K562 (cell line): ENCODE measurements around the gene BMPER. TPM values are rescaled to one million over a fixed set of nuclear protein-coding genes. Genes with fewer than 3 reads are reported as not detected.

Experiments
- ATAC-seq: fragments of 200-7000 bp; cut with Tn5 transposase; 3 replicates; pipeline ENCODE4 v1.9.1; 2020; ENCODE audit warnings: moderate library complexity
- BruUV-seq: library from RNA; stranded (reverse); fragments of 400-500 nt; replicated peaks from 2 replicates; lab custom pipeline; 2021; lab: Mats Ljungman, UMichigan
- CTCF ChIA-PET: fragments of 300-600 bp; formaldehyde crosslinking; extraction: SDS; loops from one replicate; lab custom pipeline; 2021; ENCODE audit warnings: low intra/inter-chr PET ratio; lab: Yijun Ruan, JAX
- POLR2A ChIA-PET: fragments of 300-600, 350-650 bp; sonication (Branson Sonifier 250); formaldehyde crosslinking; extraction: SDS; loops from one replicate; lab custom pipeline; 2021; ENCODE audit warnings: antibody characterized with exemption, inconsistent platforms; lab: Yijun Ruan, JAX
- DNase-seq, 4 experiments: peaks; one replicate each; pipeline versions ENCODE4 v3.0.0 to v3.0.0-alpha.2; 2011 to 2018; ENCODE audit warnings: low spot score in 3 of 4, mixed read lengths in 3 of 4; ENCODE audit errors: extremely low read depth in 1 of 4
- FAIRE-seq: peaks from 2 replicates; lab custom pipeline; 2011; peaks lifted over from hg19 to GRCh38; lab: Jason Lieb, UNC
- H2AFZ ChIP-seq: 2 replicates; pipeline ENCODE4 v1.6.0; 2011; ENCODE audit warnings: low read depth, low read length, control low read depth, inconsistent platforms
- H3K27ac ChIP-seq: fragments of 200-600 bp; 3 replicates; pipeline ENCODE4 v1.8.0; 2011; ENCODE audit warnings: low read depth, mild to moderate bottlenecking, control low read depth, inconsistent platforms, low read length, moderate library complexity, mixed read lengths; ENCODE audit errors: extremely low read depth
- H3K27me3 ChIP-seq, 2 experiments: fragments of 300-600 bp in 1 of 2; 2 replicates in 1 of 2; 3 replicates in 1 of 2; pipeline versions ENCODE4 v1.6.0 to v1.8.0; 2011; ENCODE audit warnings: inconsistent platforms in 2 of 2, low read length in 2 of 2, mild to moderate bottlenecking in 1 of 2, mixed read lengths in 1 of 2, moderate library complexity in 1 of 2; ENCODE audit not compliant: control insufficient read depth in 2 of 2, insufficient read depth in 2 of 2
- H3K36me3 ChIP-seq: fragments of 300-600 bp; 3 replicates; pipeline ENCODE4 v1.8.0; 2011; ENCODE audit warnings: mild to moderate bottlenecking, low read length, inconsistent platforms; ENCODE audit not compliant: control insufficient read depth, insufficient read depth
- H3K4me1 ChIP-seq, 2 experiments: fragments of 200-600 bp in 1 of 2; replicated peaks in 1 of 2; 2 replicates in 1 of 2; 3 replicates in 1 of 2; pipeline versions ENCODE4 v1.5.1 to v1.8.0; 2011; ENCODE audit warnings: inconsistent platforms in 2 of 2, low read length in 2 of 2, mild to moderate bottlenecking in 1 of 2, mixed read lengths in 1 of 2, moderate library complexity in 1 of 2; ENCODE audit not compliant: control insufficient read depth in 2 of 2, insufficient read depth in 2 of 2
- H3K4me2 ChIP-seq: 2 replicates; pipeline ENCODE4 v1.6.1; 2011; ENCODE audit warnings: low read length, control low read depth, inconsistent platforms, mixed read lengths; ENCODE audit not compliant: insufficient read depth
- H3K4me3 ChIP-seq: fragments of 200-600 bp; sonication (generic), shearing (Covaris generic); 2 replicates; pipeline ENCODE4 v1.5.1; 2016; ENCODE audit warnings: control low read depth, inconsistent platforms
- H3K79me2 ChIP-seq: fragments of 200-600 bp; 3 replicates; pipeline ENCODE4 v1.8.0; 2011; ENCODE audit warnings: low read length, inconsistent platforms; ENCODE audit not compliant: control insufficient read depth, insufficient read depth
- H3K9ac ChIP-seq, 2 experiments: 2 replicates each; pipeline versions ENCODE4 v1.6.0 to v1.6.1; 2011; ENCODE audit warnings: low read depth in 2 of 2, low read length in 2 of 2, control low read depth in 1 of 2, inconsistent platforms in 1 of 2, mild to moderate bottlenecking in 1 of 2, mixed read lengths in 1 of 2; ENCODE audit not compliant: insufficient read depth in 1 of 2
- H3K9me1 ChIP-seq: one replicate; pipeline ENCODE4 v1.6.0; 2011; ENCODE audit warnings: inconsistent platforms, mild to moderate bottlenecking, low read length, moderate library complexity; ENCODE audit not compliant: control insufficient read depth, insufficient read depth
- H3K9me3 ChIP-seq: replicated peaks from 2 replicates; pipeline ENCODE4 v1.5.1; 2011; ENCODE audit warnings: low read depth, low read length, inconsistent platforms; ENCODE audit not compliant: control insufficient read depth, insufficient read depth
- H4K20me1 ChIP-seq: replicated peaks from 2 replicates; pipeline ENCODE4 v1.6.1; 2011; ENCODE audit warnings: low read length, inconsistent platforms, mixed read lengths; ENCODE audit not compliant: control insufficient read depth, insufficient read depth
- CREB1 ChIP-seq, 2 experiments: sonication (generic) in 1 of 2; formaldehyde crosslinking in 1 of 2; IDR thresholded peaks; 2 replicates each; pipeline versions ENCODE4 v1.6.1 to v1.8.0; 2012 to 2022; ENCODE audit warnings: inconsistent platforms in 1 of 2, mild to moderate bottlenecking in 1 of 2, missing genetic modification reagents in 1 of 2, moderate library complexity in 1 of 2
- HDGF ChIP-seq: fragments of 450-650 bp; IDR thresholded peaks from 2 replicates; pipeline ENCODE4 v1.6.1; 2016
- ID3 ChIP-seq, 2 experiments: fragments of 250-450 bp in 1 of 2; fragments of 450-650 bp in 1 of 2; sonication (Bioruptor Pico) in 1 of 2; IDR thresholded peaks; 2 replicates each; pipeline versions ENCODE4 v1.6.1 to v1.8.0; 2016 to 2021; ENCODE audit warnings: mild to moderate bottlenecking in 2 of 2, moderate library complexity in 2 of 2, missing compliant biosample characterization in 1 of 2, missing genetic modification characterization in 1 of 2
- KLF10 ChIP-seq: fragments of 250-450 bp; sonication (Bioruptor Pico); IDR thresholded peaks from 2 replicates; pipeline ENCODE4 v1.6.1; 2021; ENCODE audit warnings: matching md5 sums
- MCM3 ChIP-seq: fragments of 450-650 bp; IDR thresholded peaks from 2 replicates; pipeline ENCODE4 v1.6.1; 2016
- NR2C2 ChIP-seq, 2 experiments: fragments of 200-800 bp in 1 of 2; sonication (Bioruptor generic) in 1 of 2; sonication (generic) in 1 of 2; formaldehyde crosslinking in 1 of 2; IDR thresholded peaks; 2 replicates each; pipeline versions ENCODE4 v1.6.1 to v1.8.0; 2016 to 2022; ENCODE audit warnings: mild to moderate bottlenecking in 1 of 2, missing compliant biosample characterization in 1 of 2, missing genetic modification characterization in 1 of 2, missing genetic modification reagents in 1 of 2
- SIX5 ChIP-seq, 2 experiments: IDR thresholded peaks; 2 replicates each; pipeline ENCODE4 v1.6.1; 2011; ENCODE audit warnings: low read length in 2 of 2, borderline replicate concordance in 1 of 2, low read depth in 1 of 2, mild to moderate bottlenecking in 1 of 2, moderate library complexity in 1 of 2; ENCODE audit not compliant: insufficient read depth in 1 of 2
- SMC3 ChIP-seq: conservative IDR thresholded peaks from 2 replicates; pipeline ENCODE4 v1.6.1; 2011; ENCODE audit warnings: low read depth, low read length, improper control_type of control experiment; ENCODE audit not compliant: insufficient read depth
- TEAD1 ChIP-seq, 2 experiments: fragments of 450-650 bp in 1 of 2; sonication (generic) in 1 of 2; formaldehyde crosslinking; IDR thresholded peaks; 2 replicates each; pipeline versions ENCODE4 v1.4.0 to v1.8.0; 2020 to 2022; ENCODE audit warnings: mild to moderate bottlenecking in 2 of 2, missing genetic modification reagents in 1 of 2
- U2AF1 ChIP-seq: fragments of 200-400 bp; formaldehyde crosslinking; optimal IDR thresholded peaks from 2 replicates; pipeline ENCODE3; 2017; ENCODE audit warnings: mild to moderate bottlenecking, low read depth, low read length, moderate library complexity
- ZBTB26 ChIP-seq: fragments of 450-650 bp; formaldehyde crosslinking; IDR thresholded peaks from 2 replicates; pipeline ENCODE4 v1.4.0; 2022; ENCODE audit warnings: missing genetic modification characterization
- ZFPM2 ChIP-seq: fragments of 250-450 bp; sonication (Bioruptor Pico); IDR thresholded peaks from 2 replicates; pipeline ENCODE4 v1.5.1; 2022; ENCODE audit warnings: mild to moderate bottlenecking
- WGBS: fragments of 100-300 bp; shearing (Covaris generic); methylation state at CpG from one replicate; pipeline ENCODE4 v1.1.6; 2016; ENCODE audit warnings: low coverage, mixed read lengths; ENCODE audit not compliant: insufficient coverage; ENCODE audit errors: missing lambda C conversion rate; 5-methylcytosine and 5-hydroxymethylcytosine counted together
- in situ Hi-C: fragments of 300-500 bp; cut with MboI; formaldehyde crosslinking; loops from 4 replicates; pipeline ENCODE4 v1.15.0; 2018; ENCODE audit warnings: inconsistent platforms, mixed read lengths
- intact Hi-C: fragments of 100-400 bp; cut with micrococcal nuclease; formaldehyde crosslinking; loops from 2 replicates; pipeline ENCODE4 v1.14.2; 2022
- polyA plus RNA-seq, 8 experiments: library from polyadenylated mRNA; depleted of rRNA in 4 of 8; stranded (reverse) in 5 of 8; unstranded in 3 of 8; fragments of >200 nt; fragmentation: Nextera tagmentation in 2 of 8; fragmentation: Illumina TruSeq in 1 of 8; extraction: Ambion mirVana in 2 of 8; extraction: Trizol in 1 of 8; gene quantifications; 2 replicates each; pipeline versions ENCODE4 v1.2.1 to v1.2.3, GENCODE V29; 2011 to 2014; ENCODE audit warnings: inconsistent platforms in 1 of 8, missing spikeins in 1 of 8
- total RNA-seq, 7 experiments: library from RNA; depleted of rRNA in 6 of 7; stranded (reverse); fragments of >200 nt in 6 of 7; fragmentation: Illumina TruSeq in 2 of 7; extraction: Trizol in 2 of 7; gene quantifications; 2 replicates each; pipeline versions ENCODE4 v1.2.1 to v1.2.3, GENCODE V29; 2011 to 2021; ENCODE audit warnings: low replicate concordance in 1 of 7
- TF ChIP-seq, protein P1 (sequence below): fragments of 450-650 bp; formaldehyde crosslinking; IDR thresholded peaks from 2 replicates; pipeline ENCODE4 v1.4.0; 2020; ENCODE audit warnings: mild to moderate bottlenecking
- TF ChIP-seq, protein P2 (sequence below): fragments of 450-650 bp; IDR thresholded peaks from 2 replicates; pipeline ENCODE4 v1.7.1; 2018; ENCODE audit warnings: mild to moderate bottlenecking, low read depth; ENCODE audit not compliant: partially characterized antibody

The BMPER gene
- total and polyA plus RNA-seq, 9 of the 15 experiments (the other 6 are each of a cell fraction or from before 2014, with no cell fraction given): not detected

DNA sequence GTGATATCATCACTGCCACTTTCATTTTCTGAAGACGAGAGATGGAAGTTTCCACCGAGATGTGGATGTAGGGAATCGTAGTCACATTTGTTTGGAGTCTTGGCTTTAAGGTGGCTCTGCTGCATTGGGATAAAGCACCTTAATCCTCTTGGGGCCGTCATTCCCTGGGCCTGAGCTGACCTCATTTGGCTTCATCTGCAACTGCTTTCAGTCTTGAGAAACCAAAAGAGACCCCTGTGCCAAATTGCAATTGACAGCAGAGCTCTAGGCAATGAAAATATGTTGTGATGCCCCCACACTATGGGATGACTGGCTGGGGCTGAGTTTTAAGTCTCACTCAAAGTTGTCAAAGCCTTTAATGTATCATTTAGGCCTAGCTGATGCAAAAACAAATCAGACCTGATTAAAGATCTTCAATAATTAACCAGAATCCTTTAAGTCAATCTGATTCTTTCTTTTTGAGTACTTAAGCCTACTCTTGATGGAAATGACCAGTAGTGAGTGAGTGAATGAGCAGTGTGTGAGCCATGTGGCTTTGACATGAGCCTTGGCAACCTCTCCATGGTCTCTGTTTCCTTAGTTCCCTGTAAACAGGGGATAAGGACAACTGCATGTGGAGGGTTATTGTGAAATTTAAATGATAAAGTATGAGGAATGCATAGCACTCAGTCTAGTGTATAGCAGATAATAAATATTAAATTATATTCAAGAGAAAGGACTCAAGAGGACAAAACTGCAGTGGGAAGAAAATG is 155.0 kb downstream of the BMPER start (continued):
- no peak for TF ChIP-seq CREB1 (IDR thresholded peaks at IDR 0.05)
- no peak for TF ChIP-seq CREB1 (CRISPR knock-in tag; IDR thresholded peaks at IDR 0.05)
- TF ChIP-seq ZFPM2: no peak
- TF ChIP-seq ZBTB26 (CRISPR knock-in tag): no peak
- no peak for TF ChIP-seq TEAD1 (CRISPR knock-in tag; IDR thresholded peaks at IDR 0.05)
- TF ChIP-seq MCM3: no peak

DNA sequence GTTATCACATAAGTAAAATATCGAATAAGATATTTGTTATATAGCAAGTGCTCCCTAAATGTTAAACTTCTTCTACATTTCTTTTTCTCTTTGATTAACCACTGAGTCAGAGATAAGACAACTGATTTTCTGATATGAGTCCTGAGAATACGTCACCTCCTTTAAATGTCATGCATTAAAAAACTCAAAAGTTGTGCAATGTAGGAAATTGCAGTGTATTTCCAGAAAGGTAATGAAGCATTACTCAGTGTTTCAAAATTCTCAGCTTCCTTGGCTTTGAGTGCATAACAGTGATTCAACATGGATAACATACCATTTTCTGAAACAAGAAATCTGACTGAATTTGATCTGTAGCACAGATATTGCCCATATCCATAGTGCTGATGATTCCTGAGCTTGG is 155.8 kb downstream of the BMPER start:
- Histone ChIP-seq H2AFZ (no peak overlapping the region), H3K27ac (no peak overlapping the region), H3K27me3 (no peaks in the 10 kb centered on the region), H3K9ac (no peak overlapping the region), H3K9me3 (no peaks in the 10 kb centered on the region), H3K79me2 (no peaks in the 10 kb centered on the region), H3K4me3 (no peak overlapping the region), H3K9me1 (no peaks in the 10 kb centered on the region), H3K36me3 (no peaks in the 10 kb centered on the region), H3K4me2 (no peak overlapping the region), H4K20me1 (no peaks in the 10 kb centered on the region), H3K4me1 (no peaks in the 10 kb centered on the region)
- in situ Hi-C loops (no loop called here), intact Hi-C loops (no loop called here)
- ChIA-PET CTCF (no interaction called here), POLR2A (no interaction called here)
- no peak for FAIRE-seq
- BruUV-seq: no TSS peak
- ATAC-seq: no peak
- no peak for DNase-seq
- WGBS: 0% methylated on average over 2 of the region's 2 CpGs
- no peak for TF ChIP-seq SIX5 (IDR thresholded peaks at IDR 0.05; ENCODE audit: borderline replicate concordance in 1 of 2, insufficient read depth in 1 of 2, low read depth in 1 of 2, low read length in 2 of 2)
- no peak for TF ChIP-seq HDGF
- no peak for TF ChIP-seq KLF10 (CRISPR knock-in tag)
- no peak for TF ChIP-seq U2AF1
- TF ChIP-seq, protein P1, sequence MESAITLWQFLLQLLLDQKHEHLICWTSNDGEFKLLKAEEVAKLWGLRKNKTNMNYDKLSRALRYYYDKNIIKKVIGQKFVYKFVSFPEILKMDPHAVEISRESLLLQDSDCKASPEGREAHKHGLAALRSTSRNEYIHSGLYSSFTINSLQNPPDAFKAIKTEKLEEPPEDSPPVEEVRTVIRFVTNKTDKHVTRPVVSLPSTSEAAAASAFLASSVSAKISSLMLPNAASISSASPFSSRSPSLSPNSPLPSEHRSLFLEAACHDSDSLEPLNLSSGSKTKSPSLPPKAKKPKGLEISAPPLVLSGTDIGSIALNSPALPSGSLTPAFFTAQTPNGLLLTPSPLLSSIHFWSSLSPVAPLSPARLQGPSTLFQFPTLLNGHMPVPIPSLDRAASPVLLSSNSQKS (CRISPR knock-in tag): no peak
- TF ChIP-seq, protein P2, sequence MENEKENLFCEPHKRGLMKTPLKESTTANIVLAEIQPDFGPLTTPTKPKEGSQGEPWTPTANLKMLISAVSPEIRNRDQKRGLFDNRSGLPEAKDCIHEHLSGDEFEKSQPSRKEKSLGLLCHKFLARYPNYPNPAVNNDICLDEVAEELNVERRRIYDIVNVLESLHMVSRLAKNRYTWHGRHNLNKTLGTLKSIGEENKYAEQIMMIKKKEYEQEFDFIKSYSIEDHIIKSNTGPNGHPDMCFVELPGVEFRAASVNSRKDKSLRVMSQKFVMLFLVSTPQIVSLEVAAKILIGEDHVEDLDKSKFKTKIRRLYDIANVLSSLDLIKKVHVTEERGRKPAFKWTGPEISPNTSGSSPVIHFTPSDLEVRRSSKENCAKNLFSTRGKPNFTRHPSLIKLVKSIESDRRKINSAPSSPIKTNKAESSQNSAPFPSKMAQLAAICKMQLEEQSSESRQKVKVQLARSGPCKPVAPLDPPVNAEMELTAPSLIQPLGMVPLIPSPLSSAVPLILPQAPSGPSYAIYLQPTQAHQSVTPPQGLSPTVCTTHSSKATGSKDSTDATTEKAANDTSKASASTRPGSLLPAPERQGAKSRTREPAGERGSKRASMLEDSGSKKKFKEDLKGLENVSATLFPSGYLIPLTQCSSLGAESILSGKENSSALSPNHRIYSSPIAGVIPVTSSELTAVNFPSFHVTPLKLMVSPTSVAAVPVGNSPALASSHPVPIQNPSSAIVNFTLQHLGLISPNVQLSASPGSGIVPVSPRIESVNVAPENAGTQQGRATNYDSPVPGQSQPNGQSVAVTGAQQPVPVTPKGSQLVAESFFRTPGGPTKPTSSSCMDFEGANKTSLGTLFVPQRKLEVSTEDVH: no peak
- TF ChIP-seq ID3 (CRISPR knock-in tag; IDR thresholded peaks at IDR 0.05): no peak
- TF ChIP-seq ID3 (tag; IDR thresholded peaks at IDR 0.05): no peak
- TF ChIP-seq SMC3: no peak
- no peak for TF ChIP-seq NR2C2 (CRISPR knock-in tag; IDR thresholded peaks at IDR 0.05)
- no peak for TF ChIP-seq NR2C2 (tag; IDR thresholded peaks at IDR 0.05)
